HG02610 (cell line): Measurements from ENCODE around the gene STOM.

Source experiments
- ATAC-seq: cut with Tn5 transposase; IDR thresholded peaks from one replicate; pipeline ENCODE4 v1.9.1; 2021; ENCODE audit warnings: mild to moderate bottlenecking, moderate library complexity; ENCODE audit not compliant: unreplicated experiment

Gene STOM

DNA sequence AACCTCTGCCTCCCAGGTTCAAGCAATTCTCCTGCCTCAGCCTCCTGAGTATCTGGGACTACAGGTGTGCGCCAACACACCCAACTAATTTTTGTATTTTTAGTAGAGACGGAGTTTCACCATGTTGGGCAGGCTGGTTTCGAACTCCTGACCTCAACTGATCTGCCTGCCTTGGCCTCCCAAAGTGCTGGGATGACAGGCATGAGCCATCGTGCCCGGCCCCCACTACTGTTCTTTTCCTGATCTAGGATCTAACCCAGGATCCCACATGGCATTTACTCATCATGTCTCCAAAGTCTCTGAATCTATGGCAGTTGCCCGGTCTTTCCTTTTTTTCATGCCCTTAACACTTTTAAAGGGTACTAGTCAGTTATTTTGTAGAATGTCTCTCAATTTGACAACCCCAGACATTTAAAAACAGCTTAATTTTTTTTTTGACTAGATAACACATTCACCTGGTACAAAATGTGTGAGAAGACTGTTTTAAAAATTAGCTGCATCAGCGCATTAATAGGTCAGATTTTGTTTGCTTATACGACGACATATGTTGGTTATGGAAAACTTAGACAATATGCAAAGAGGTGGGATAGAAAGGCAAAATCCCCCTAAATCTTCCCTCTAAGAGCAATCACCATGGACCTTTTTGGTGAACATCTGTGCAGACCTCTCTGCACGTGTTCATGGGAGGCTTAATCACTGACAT is 46.5 kb downstream of the STOM start:
- no peak for ATAC-seq

- no peak for ATAC-seq
These were observed 47.2 kb downstream of the STOM start for GRCh38 chr9:121322737-121323448.

- no peak for ATAC-seq
These were observed 47.9 kb downstream of the STOM start for GRCh38 chr9:121322037-121322736.

DNA sequence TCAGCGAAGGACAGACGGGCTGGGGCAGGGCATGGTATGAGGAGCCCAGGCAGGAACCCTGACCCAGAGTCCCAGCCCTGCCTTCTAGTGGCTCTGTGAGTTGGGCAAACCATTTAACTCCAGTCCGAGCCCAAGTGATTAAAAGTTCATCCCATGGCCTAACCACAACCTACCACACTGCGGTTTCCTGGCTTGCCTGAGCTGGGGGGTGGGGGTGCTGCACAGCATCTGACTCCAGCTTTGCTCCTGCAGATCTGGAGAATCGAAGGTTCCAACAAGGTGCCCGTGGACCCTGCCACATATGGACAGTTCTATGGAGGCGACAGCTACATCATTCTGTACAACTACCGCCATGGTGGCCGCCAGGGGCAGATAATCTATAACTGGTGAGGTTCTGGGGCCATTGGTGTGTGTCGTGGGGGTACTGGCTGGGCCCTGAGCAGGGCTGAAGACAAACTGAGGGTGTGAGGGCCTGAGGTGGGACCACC is 49.0 kb downstream of the STOM start:
- ATAC-seq, result no peak

GRCh38 chr9:121319383-121319780 is 50.7 kb downstream of the STOM start:
- ATAC-seq, result no peak

- ATAC-seq, result no peak
These were observed 51.2 kb downstream of the STOM start for GRCh38 chr9:121318631-121319382.

DNA sequence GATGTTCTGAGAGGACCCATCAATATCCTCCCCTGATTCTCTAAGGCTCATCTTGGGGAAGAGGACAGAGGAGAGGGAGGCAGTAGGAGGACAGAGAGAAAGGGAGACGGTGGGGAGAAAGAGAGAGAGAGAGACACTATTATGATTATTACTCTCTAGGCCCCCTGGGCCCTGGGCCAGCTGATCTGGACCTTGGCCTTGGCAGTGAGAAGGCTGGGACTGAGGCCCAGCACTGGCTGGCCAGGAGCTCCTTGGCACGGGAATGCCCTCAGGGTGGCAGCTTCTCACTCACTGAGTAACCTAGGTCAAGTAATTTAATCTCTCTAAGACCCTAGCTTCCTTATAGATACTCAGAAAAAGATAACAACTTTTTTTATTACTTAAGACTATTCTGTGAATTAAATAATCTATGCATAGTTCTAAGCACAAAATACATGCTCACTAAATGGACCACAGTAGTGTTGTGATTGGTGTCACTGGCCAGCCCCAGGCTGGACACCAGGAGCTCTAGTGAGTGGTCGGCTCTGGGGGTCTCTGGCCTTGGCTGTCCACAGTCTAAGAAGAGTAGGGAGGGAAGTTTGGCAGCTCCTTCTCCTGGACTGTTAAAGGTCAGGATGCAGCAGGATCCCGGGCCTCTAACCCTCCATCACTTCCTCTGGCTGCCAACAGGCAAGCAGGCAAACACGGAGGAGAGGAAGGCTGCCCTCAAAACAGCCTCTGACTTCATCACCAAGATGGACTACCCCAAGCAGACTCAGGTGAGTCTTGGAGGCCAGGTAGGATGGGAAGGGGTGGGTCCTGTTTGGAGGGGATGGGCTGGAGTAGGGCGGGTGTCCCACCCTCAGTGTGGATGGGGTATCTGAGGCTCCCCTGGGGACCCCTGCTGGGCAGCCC is 52.1 kb downstream of the STOM start:
- no peak for ATAC-seq

DNA sequence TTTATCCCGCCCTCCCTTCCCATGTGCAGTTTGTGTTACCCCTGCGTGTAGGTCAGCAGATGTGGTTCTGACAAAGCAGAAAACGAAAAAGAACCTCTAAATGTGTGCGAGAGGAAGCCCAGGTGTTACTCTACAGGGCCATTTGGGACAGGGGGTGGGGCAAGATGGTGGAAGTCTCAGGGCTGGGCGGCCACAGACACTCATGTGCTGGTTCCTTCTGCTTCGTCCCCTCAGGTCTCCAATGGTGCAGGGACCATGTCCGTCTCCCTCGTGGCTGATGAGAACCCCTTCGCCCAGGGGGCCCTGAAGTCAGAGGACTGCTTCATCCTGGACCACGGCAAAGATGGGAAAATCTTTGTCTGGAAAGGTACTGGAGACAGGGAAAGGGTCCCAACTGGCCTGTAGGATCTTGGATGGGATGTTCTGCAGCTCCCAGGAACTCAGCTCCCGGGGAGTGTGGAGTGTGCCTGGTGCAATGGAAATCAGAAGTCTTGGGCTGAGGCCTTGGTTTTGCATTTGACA is 53.1 kb downstream of the STOM start:
- no peak for ATAC-seq

DNA sequence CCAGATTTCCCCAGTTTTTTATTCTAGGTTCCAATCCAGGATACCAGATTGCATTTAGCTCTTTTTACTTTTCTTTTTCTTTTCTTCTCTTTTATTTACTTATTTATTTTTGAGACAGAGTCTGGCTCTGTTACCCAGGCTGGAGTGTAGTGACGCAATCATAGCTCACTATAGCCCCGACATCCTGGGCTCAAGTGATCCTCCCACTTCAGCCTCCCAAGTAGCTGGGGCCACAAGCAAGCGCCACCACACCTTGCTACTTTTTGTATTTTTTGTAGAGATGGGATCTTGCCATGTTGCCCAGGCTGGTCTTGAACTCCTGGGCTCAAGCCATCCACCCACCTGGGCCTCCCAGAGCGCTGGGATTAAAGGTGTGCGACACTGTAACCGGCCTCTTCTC is 53.7 kb downstream of the STOM start:
- ATAC-seq, result no peak

GRCh38 chr9:121313458-121314152 is 56.4 kb downstream of the STOM start:
- no peak for ATAC-seq

- ATAC-seq, result no peak
These were observed 57.9 kb downstream of the STOM start for GRCh38 chr9:121312169-121312568.

DNA sequence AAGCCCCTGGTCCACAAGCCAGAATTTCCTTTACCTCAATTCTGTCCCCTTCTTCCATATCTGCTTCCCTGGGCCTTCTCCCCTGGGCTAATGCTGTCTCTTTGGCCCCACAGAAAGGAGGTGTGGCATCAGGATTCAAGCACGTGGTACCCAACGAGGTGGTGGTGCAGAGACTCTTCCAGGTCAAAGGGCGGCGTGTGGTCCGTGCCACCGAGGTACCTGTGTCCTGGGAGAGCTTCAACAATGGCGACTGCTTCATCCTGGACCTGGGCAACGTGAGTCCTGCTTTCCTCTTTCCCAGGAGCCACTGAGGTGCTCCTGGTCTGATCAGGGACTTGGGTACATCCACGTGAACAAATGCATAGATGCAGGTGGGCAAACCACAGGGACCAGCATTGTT is 59.5 kb downstream of the STOM start:
- no peak for ATAC-seq

DNA sequence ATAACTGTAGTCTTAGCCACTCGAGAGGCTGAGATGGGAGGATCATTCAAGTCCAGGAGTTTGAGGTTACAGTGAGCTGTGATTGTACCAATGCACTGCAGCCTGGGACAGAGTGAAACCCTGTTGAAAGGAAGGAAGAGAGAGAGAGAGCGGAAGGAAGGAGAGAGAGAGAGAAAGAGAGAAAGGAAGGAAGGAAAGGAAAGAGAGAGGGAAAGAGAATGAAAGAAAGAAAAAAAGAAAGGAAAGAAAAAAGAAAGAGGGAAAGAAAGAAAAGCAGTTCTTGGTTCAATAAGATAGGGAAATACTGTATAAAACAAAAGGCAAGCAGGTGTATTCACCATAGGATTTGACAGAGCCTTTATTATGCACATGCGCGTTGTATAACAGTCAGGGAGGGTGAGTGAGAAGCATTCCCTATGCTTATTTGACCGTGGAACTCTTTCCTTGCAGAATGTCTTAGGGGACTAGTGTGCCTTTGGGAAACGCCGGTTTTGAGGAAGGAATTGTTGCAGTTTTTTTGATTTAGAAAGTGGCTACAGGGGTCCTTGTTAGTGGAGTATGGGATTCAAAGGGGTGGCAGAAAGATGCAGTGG is 60.1 kb downstream of the STOM start:
- no peak for ATAC-seq

DNA sequence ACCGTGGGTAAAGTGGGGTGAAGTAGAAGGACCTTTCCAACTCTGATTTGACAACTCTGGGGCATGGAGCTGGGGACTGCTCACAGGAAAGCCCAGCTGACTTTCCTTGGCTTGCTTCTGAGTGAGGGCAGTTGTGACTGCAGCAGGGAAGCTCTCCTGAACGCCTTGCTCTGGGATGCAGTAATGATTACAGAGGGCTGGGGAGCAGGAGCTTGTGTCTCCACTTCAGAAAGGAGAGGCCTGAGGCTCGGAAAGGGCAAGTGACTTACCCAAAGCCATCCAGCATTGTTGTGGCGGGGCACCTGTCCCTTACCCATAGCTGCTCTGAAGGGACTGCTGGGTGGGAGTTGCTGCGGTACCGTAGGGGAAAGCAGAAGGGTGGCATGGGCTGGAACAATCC is 60.9 kb downstream of the STOM start:
- no peak for ATAC-seq

GRCh38 chr9:121308765-121309164 is 61.3 kb downstream of the STOM start:
- ATAC-seq, result no peak

DNA sequence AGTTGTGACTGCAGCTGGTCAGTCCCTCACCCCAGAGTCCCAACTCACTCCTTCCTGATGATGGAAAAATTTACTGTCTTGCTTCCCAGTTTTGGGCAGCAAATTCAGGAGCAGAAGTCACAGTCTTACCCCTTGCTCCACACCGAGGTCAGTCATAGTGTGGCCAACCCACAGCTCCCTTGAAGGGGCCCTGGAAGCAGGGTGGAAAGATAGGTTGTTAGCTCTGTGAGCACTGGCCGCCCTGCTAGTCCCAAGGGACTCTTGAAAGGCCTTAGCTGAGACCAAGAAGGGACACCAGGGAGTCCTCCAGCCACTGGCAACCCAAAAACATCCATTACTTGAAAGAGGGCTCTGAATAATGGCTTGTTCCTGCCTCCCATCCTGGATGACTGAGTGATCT is 62.1 kb downstream of the STOM start:
- ATAC-seq, result no peak

DNA sequence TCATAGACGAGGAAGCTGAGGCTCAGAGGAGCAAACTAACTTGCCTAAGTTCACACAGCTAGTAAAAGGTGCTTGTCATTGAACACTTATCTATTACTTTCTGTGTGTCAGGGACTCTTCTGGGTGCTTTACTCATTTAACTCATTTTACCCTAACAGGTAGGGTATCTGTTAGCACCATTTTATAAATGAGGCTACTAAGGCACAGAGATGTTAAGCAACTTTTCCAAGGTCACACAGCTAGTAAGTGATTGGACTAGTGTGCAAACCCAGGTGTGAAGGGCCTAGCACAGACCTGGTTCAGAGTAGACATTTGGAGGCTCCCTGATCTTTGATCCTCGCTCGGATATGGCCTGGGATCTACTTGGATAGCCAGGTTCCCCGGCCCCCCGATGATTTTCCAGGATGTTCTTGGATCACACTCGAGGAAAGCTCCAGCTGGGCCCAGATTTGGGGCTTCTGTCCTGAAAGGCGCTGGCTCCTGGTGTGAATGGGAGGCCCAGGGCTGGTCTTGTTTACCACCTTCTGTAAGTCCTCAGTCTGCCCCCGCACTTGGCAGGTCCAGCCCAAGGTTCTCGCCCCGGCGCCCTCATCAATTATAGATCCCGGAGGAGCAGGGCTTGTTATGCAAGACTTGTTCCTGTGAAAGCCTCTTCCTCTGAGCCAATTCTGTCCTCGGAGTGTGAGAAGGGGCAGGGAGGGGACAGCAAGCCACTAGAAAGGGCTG is 64.6 kb downstream of the STOM start:
- ATAC-seq, result no peak

DNA sequence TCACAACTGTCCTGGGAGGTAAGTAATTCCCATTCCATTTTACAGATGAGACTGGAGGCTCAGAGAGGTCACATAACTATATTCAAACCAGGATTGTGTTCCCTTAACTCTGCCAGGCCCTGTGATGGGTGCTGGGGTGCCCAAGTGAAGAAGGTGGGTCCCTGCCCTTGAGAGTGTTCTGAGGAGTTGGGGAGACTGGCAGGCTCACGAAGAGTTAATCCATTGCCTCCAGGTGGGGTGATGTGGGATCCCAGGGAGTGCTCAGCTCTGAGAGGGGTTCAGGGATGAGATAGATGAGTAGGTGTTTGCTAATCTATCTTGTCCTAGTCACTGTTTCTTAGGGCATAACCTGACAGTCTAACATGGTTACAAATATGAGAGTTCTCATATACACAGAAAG is 65.3 kb downstream of the STOM start:
- no peak for ATAC-seq
